Fibroblast of the aortic adventitia (primary cell): ENCODE results near the gene PGA4. TPM values are rescaled to one million over a fixed set of nuclear protein-coding genes. Genes with fewer than 3 reads are reported as not detected.
"Not testable (repeated sequence)": the region's sequence is repeated elsewhere in the genome, so short reads cannot be mapped to it uniquely, and the experiment has no call there.

Experiments
- DNase-seq: peaks from one replicate; pipeline ENCODE4 v3.0.0-alpha.2; 2010; ENCODE audit warnings: low read depth
- H3K4me3 ChIP-seq: 2 replicates; pipeline ENCODE4 v1.5.1; 2011; ENCODE audit warnings: low read depth, mild to moderate bottlenecking, control low read depth, low read length, moderate library complexity
- total RNA-seq: library from RNA; depleted of rRNA; stranded (reverse); fragments of >200 nt; gene quantifications from 2 replicates; pipeline ENCODE4 v1.2.3, GENCODE V29; 2012; ENCODE audit warnings: low replicate concordance

PGA4 gene
- total RNA-seq, 1 donor: not detected

DNA sequence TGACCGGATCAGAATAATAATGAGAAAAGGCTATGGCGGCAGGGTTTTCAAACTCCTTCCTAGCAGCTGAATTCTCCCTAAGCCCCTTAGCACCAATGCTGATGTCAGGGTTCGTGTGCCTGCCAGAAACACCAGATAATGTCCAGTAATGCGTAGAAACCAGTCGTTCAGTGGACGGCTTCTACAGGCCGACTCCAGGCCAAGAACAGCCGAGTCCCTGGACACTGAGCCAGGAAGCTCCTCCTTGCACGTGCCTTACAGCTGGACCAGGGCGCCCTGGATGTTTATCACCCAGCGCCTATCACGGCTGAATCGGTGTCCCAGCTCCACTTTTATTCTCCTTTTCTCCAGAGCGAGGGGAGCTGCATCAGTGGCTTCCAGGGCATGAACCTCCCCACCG, 9.9 kb upstream of the PGA4 start:
- not testable (repeated sequence) for H3K4me3 ChIP-seq, DNase-seq

DNA sequence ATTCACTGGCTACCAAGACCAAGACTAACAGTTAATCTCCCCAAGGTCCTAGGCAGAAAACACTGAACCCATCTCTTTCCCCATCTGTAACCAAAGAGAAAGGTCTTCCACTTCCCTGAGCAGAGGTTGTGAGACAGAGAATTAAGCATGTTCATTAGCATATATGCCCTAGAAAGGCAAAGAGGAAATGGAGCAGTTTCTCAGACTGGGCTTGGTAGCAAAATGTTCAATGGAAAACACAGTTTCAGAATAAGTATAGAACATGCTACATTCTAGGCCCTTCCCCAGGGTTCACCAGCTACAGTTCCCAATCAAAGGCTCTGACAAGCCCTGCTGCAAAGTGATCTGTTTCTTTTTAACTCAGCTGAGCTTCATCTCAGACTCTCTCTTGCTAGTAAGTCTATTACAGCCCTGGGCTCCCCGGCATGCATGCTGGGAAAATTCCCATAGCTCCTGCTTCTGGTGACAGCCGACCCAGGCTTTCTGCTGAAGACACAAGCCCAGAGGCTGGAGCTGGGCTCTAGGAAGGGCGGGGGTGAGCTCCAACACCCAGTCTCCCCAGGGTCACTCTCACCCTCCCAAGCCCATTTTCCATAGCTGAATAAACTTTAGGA, 8.3 kb upstream of the PGA4 start:
- H3K4me3 ChIP-seq, DNase-seq: not testable (repeated sequence)

DNA sequence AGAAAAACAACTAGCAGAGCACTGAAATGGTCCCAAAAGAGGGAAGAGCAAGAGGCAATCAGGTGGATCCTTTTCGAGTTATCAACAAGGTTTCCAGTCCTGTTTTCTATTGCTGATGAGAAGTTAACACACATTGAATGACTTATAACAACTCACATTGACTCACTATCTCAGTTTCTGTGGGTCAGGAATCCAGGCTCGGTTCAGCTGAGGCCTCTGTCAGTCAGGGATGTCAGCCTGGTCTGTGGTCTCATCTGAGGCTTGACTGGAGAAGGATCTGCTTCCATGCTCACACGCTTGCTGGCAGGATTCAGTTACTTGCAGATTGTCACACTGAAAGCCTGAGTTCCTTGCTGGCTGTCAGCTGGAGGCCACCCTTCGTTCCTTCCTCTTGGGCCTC, 3.8 kb upstream of the PGA4 start:
- not testable (repeated sequence) for H3K4me3 ChIP-seq, DNase-seq

DNA sequence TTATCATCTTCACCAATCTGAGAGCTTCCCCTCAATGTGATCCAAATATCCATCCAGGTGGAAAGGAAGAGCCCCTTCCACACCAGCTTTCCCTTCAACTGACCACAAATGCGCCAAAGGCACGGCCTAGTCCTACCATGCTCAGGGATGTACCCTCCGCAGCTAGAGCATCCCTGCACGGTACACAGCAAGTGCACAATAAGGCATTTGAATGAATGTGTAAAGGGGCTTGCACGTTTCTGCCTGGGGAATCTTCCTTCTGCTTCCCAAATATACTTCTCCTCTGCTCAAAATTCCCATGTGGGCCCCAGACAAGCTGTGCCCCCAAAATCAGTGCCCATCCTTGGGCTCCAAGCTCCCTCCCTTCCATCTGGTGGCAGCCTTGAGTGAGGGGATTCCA, 3.1 kb upstream of the PGA4 start:
- not testable (repeated sequence) for DNase-seq, H3K4me3 ChIP-seq

DNA sequence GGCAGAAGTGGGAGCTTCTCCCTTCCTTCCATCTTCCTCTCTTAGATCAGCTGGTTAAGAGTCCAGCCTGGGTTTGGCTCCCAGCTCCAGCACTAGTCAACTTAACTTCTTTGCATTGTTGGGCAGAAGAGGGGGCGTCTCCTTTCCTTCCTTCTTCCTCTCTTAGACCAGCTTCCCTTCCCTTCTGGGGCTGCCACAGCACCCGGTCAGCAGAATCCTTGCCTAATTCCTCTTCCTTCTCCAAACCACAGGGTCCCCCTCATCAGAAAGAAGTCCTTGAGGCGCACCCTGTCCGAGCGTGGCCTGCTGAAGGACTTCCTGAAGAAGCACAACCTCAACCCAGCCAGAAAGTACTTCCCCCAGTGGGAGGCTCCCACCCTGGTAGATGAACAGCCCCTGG, 545 bp downstream of the PGA4 start:
- H3K4me3 ChIP-seq, DNase-seq: not testable (repeated sequence)

DNA sequence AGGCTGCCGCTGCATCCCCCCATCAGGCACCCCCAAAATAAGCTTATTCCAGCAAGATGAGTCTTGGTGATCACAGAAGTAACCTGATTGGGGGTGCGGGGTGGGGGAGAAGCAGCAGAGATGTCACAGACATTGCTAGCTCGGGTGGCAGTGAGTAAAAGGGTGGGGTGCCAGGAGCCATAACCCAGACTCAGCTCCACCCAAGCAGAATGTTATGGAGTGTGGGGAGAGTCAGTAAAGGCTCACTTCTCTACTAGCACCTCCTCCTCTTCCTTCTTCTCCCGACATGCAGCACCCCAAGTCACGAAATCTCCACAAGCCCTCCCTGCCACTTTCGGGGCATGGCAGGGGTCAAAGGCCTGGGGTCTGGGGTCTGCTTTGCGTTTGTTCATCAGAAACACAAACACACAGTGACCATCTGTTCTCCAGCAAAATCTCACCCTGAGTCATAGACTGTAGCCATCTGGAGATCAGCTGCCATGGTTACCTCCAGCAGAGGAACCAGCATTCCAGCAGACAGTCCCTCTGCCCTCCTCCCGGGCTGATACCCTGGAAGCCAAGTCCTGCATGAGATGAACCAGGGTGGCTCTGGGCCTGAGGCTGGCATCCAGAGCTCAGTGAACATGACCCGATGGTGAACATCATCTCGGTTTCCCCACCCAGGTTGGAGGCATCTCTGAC, 4.5 kb downstream of the PGA4 start:
- not testable (repeated sequence) for DNase-seq, H3K4me3 ChIP-seq

DNA sequence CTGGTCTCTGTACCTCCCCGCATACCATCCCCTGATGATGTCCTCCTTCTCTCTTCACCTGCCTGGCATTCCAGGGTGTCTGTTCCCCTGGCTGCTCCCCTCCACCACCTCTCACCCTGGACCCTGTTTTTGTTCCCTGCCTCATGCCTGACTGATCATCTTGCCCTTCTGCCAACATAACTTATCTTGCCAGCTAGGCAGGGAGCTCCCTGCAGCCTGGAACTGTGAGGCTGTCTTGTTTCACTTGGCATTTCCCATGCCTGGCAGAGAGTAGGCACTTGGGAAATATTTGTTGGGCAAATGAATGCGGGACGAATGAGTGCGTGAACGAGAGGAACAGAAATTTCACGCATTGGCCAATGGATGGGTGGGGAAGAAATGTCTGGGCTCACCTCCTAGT, 7.3 kb downstream of the PGA4 start:
- not testable (repeated sequence) for DNase-seq, H3K4me3 ChIP-seq

DNA sequence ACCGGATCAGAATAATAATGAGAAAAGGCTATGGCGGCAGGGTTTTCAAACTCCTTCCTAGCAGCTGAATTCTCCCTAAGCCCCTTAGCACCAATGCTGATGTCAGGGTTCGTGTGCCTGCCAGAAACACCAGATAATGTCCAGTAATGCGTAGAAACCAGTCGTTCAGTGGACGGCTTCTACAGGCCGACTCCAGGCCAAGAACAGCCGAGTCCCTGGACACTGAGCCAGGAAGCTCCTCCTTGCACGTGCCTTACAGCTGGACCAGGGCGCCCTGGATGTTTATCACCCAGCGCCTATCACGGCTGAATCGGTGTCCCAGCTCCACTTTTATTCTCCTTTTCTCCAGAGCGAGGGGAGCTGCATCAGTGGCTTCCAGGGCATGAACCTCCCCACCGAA, 8.9 kb downstream of the PGA4 start:
- not testable (repeated sequence) for H3K4me3 ChIP-seq, DNase-seq

DNA sequence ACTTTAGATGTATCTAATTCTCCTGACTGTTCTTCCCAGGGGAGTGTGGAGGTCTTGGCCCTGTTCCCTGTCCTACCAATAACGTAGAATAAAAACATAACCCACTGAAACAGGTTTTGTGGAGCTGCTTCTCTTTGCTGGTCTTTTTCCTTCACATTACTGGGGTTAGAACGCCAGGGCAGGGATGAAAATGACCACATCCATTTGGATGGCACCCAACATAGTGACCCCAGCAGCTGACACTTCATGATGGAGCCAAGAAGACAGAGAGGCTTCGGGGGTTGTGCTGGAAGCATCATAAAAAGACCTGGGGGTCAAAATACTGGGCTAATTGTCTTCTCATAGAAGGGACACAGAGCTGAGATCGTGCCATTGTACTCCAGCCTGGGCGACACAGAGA, 9.4 kb downstream of the PGA4 start:
- not testable (repeated sequence) for H3K4me3 ChIP-seq, DNase-seq

DNA sequence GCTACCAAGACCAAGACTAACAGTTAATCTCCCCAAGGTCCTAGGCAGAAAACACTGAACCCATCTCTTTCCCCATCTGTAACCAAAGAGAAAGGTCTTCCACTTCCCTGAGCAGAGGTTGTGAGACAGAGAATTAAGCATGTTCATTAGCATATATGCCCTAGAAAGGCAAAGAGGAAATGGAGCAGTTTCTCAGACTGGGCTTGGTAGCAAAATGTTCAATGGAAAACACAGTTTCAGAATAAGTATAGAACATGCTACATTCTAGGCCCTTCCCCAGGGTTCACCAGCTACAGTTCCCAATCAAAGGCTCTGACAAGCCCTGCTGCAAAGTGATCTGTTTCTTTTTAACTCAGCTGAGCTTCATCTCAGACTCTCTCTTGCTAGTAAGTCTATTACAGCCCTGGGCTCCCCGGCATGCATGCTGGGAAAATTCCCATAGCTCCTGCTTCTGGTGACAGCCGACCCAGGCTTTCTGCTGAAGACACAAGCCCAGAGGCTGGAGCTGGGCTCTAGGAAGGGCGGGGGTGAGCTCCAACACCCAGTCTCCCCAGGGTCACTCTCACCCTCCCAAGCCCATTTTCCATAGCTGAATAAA, 10.5 kb downstream of the PGA4 start:
- DNase-seq: not testable (repeated sequence)

DNA sequence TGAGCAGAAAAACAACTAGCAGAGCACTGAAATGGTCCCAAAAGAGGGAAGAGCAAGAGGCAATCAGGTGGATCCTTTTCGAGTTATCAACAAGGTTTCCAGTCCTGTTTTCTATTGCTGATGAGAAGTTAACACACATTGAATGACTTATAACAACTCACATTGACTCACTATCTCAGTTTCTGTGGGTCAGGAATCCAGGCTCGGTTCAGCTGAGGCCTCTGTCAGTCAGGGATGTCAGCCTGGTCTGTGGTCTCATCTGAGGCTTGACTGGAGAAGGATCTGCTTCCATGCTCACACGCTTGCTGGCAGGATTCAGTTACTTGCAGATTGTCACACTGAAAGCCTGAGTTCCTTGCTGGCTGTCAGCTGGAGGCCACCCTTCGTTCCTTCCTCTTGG, 15.0 kb downstream of the PGA4 start:
- not testable (repeated sequence) for DNase-seq, H3K4me3 ChIP-seq

More for the DNA sequence above, 10.5 kb downstream of the PGA4 start:
- H3K4me3 ChIP-seq: not testable (repeated sequence)

DNA sequence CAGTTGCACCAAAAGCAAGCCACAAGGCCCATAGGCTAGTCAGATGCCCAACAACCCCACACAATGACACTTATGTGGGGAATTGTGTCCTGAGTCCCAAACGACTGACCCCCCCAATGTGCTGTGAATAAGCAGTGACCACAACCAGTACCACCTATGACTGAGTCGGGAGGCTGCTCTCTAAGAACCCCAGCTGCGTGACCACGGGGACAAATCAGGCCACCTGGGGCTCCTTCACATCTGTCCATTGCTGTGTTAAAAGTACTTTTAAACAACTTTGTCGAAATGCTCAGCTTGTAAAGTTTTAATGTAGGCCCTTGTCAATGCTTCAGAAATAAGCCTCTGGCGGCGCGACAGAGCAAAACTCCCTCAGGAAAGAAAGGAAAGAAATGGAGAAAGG, 18.1 kb downstream of the PGA4 start:
- not testable (repeated sequence) for H3K4me3 ChIP-seq, DNase-seq

DNA sequence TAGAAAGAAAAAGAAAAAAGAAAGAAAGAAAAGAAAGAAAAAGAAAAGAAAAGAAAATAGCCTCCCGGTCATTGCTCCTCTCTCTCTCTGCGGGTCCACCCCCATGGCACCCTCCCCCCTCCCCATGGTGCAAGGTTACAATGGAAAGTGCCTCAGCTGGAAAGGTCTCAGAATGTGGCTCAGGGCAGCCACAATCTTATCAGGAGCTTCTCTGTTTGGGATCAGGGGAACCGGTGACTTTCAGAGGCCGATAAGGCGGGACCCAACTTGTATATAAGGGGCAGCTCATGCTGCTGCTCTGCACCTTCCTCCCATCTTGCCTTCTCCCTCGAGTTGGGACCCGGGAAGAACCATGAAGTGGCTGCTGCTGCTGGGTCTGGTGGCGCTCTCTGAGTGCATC, 18.7 kb downstream of the PGA4 start, which contains the start of gene PGA5:
Gene PGA5, plus strand, starts transcription at position 301 of the 400 bp plus-strand sequence. Its CDS starts 52 bp downstream, at position 353.
- H3K4me3 ChIP-seq, DNase-seq: not testable (repeated sequence)

DNA sequence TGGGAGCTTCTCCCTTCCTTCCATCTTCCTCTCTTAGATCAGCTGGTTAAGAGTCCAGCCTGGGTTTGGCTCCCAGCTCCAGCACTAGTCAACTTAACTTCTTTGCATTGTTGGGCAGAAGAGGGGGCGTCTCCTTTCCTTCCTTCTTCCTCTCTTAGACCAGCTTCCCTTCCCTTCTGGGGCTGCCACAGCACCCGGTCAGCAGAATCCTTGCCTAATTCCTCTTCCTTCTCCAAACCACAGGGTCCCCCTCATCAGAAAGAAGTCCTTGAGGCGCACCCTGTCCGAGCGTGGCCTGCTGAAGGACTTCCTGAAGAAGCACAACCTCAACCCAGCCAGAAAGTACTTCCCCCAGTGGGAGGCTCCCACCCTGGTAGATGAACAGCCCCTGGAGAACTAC, 19.4 kb downstream of the PGA4 start:
- not testable (repeated sequence) for DNase-seq, H3K4me3 ChIP-seq

DNA sequence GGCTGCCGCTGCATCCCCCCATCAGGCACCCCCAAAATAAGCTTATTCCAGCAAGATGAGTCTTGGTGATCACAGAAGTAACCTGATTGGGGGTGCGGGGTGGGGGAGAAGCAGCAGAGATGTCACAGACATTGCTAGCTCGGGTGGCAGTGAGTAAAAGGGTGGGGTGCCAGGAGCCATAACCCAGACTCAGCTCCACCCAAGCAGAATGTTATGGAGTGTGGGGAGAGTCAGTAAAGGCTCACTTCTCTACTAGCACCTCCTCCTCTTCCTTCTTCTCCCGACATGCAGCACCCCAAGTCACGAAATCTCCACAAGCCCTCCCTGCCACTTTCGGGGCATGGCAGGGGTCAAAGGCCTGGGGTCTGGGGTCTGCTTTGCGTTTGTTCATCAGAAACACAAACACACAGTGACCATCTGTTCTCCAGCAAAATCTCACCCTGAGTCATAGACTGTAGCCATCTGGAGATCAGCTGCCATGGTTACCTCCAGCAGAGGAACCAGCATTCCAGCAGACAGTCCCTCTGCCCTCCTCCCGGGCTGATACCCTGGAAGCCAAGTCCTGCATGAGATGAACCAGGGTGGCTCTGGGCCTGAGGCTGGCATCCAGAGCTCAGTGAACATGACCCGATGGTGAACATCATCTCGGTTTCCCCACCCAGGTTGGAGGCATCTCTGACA, 23.3 kb downstream of the PGA4 start:
- H3K4me3 ChIP-seq, DNase-seq: not testable (repeated sequence)

DNA sequence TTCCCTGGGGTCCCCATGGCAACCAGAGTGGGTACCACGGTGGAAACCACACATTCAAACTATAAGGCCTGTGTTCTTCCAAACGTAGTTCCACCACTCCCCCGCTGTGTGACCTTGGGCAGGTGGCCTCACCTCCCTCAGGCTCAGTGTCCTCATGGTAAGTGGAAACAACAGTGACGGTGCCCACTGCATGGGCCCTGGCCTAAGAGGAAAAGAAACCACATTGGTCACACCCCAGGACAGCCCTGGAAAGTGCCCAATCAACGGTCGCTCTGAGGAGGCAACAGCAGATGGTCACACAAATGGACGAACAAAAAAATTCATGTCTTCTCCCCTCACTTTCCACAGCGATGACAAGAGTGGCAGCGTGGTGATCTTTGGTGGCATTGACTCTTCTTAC, 25.9 kb downstream of the PGA4 start:
- not testable (repeated sequence) for DNase-seq, H3K4me3 ChIP-seq

DNA sequence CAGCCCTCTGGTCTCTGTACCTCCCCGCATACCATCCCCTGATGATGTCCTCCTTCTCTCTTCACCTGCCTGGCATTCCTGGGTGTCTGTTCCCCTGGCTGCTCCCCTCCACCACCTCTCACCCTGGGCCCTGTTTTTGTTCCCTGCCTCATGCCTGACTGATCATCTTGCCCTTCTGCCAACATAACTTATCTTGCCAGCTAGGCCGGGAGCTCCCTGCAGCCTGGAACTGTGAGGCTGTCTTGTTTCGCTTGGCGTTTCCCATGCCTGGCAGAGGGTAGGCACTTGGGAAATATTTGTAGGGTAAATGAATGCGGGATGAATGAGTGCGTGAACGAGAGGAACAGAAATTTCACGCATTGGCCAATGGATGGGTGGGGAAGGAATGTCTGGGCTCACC, 27.1 kb downstream of the PGA4 start:
- not testable (repeated sequence) for DNase-seq, H3K4me3 ChIP-seq

DNA sequence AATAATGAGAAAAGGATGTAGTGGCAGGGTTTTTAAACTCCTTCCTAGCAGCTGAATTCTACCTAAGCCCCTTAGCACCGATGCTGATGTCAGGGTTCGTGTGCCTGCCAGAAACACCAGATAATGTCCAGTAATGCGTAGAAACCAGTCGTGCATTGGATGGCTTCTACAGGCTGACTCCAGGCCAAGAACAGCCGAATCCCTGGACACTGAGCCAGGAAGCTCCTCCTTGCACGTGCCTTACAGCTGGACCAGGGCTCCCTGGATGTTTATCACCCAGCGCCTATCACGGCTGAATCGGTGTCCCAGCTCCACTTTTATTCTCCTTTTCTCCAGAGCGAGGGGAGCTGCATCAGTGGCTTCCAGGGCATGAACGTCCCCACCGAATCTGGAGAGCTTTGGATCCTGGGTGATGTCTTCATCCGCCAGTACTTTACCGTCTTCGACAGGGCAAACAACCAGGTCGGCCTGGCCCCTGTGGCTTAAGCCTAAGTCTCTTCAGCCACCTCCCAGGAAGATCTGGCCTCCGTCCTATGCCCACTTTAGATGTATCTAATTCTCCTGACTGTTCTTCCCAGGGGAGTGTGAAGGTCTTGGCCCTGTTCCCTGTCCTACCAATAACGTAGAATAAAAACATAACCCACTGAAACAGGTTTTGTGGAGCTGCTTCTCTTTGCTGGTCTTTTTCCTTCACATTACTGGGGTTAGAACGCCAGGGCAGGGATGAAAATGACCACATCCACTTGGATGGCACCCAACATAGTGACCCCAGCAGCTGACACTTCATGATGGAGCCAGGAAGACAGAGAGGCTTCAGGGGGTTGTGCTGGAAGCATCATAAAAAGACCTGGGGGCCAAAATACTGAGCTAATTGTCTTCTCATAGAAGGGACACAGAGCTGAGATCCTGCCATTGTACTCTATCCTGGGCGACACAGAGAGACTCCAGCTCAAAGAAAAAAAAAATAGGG, 28.9 kb downstream of the PGA4 start:
- not testable (repeated sequence) for H3K4me3 ChIP-seq
- DNase-seq: peak; percentile 73
